H9 (cell line): ENCODE data around the gene SLC12A9. TPM values are rescaled to one million over a fixed set of nuclear protein-coding genes. Genes with fewer than 3 reads are reported as not detected.
"Not testable (repeated sequence)": the region's sequence is repeated elsewhere in the genome, so short reads cannot be mapped to it uniquely, and the experiment has no call there.

Experiments used
- DNase-seq: peaks from one replicate; pipeline ENCODE4 v3.0.0-alpha.2; 2017
- H2AFZ ChIP-seq: one replicate; pipeline ENCODE4 v1.6.1; 2013; ENCODE audit warnings: mild to moderate bottlenecking, low read length, control low read depth, moderate library complexity
- H2AK5ac ChIP-seq: 2 replicates; pipeline ENCODE4 v1.6.1; 2013; ENCODE audit warnings: low read length, control low read depth, mixed read lengths; ENCODE audit not compliant: insufficient read length
- H2BK120ac ChIP-seq: one replicate; pipeline ENCODE4 v1.6.1; 2013; ENCODE audit warnings: low read depth, mild to moderate bottlenecking, low read length, control low read depth, inconsistent platforms; ENCODE audit not compliant: poor library complexity, severe bottlenecking
- H2BK12ac ChIP-seq: 2 replicates; pipeline ENCODE4 v1.6.1; 2013; ENCODE audit warnings: low read length, control low read depth, mixed read lengths, low read depth; ENCODE audit not compliant: insufficient read length
- H2BK15ac ChIP-seq: 2 replicates; pipeline ENCODE4 v1.6.1; 2013; ENCODE audit warnings: low read depth, low read length, control low read depth
- H2BK20ac ChIP-seq: one replicate; pipeline ENCODE4 v1.6.1; 2013; ENCODE audit warnings: low read depth, mild to moderate bottlenecking, low read length, control low read depth, inconsistent platforms; ENCODE audit not compliant: poor library complexity, severe bottlenecking
- H2BK5ac ChIP-seq: 2 replicates; pipeline ENCODE4 v1.6.1; 2013; ENCODE audit warnings: low read length, control low read depth, mixed read lengths; ENCODE audit not compliant: insufficient read length
- H3K14ac ChIP-seq: 2 replicates; pipeline ENCODE4 v1.6.1; 2013; ENCODE audit warnings: low read length, control low read depth; ENCODE audit not compliant: insufficient read depth
- H3K18ac ChIP-seq: 2 replicates; pipeline ENCODE4 v1.6.1; 2013; ENCODE audit warnings: low read depth, mild to moderate bottlenecking, mixed read lengths, low read length, control low read depth; ENCODE audit not compliant: insufficient read length
- H3K23ac ChIP-seq: 2 replicates; pipeline ENCODE4 v1.6.1; 2013; ENCODE audit warnings: low read length, control low read depth, mixed read lengths, low read depth; ENCODE audit not compliant: insufficient read length
- H3K23me2 ChIP-seq: 2 replicates; pipeline ENCODE4 v1.6.1; 2013; ENCODE audit warnings: low read depth, mild to moderate bottlenecking, mixed read lengths, low read length, control low read depth; ENCODE audit not compliant: insufficient read length, poor library complexity, severe bottlenecking
- H3K27ac ChIP-seq: 2 replicates; pipeline ENCODE4 v1.5.1; 2013; ENCODE audit warnings: low read length, control low read depth, mixed read lengths, low read depth; ENCODE audit not compliant: insufficient read length
- H3K27me3 ChIP-seq: 2 replicates; pipeline ENCODE4 v1.6.1; 2013; ENCODE audit warnings: low read length, control low read depth, inconsistent platforms; ENCODE audit not compliant: insufficient read depth
- H3K4ac ChIP-seq: 2 replicates; pipeline ENCODE4 v1.6.1; 2013; ENCODE audit warnings: low read depth, mild to moderate bottlenecking, control low read depth, inconsistent platforms, low read length, moderate library complexity
- H3K4me1 ChIP-seq: 2 replicates; pipeline ENCODE4 v1.6.1; 2013; ENCODE audit warnings: low read length, control low read depth, inconsistent platforms; ENCODE audit not compliant: insufficient read depth
- H3K4me2 ChIP-seq: 2 replicates; pipeline ENCODE4 v1.6.1; 2013; ENCODE audit warnings: low read length, control low read depth, mixed read lengths; ENCODE audit not compliant: insufficient read length, insufficient read depth
- H3K56ac ChIP-seq: 2 replicates; pipeline ENCODE4 v1.6.1; 2013; ENCODE audit warnings: low read depth, mild to moderate bottlenecking, mixed read lengths, low read length, control low read depth; ENCODE audit not compliant: insufficient read length
- H3K79me1 ChIP-seq: 2 replicates; pipeline ENCODE4 v1.6.1; 2013; ENCODE audit warnings: low read depth, mild to moderate bottlenecking, moderate library complexity, low read length, control low read depth, inconsistent platforms; ENCODE audit not compliant: insufficient read depth, poor library complexity, severe bottlenecking
- H3K79me2 ChIP-seq: 2 replicates; pipeline ENCODE4 v1.6.1; 2013; ENCODE audit warnings: low read length, control low read depth, inconsistent platforms; ENCODE audit not compliant: insufficient read depth
- H3K9ac ChIP-seq: 2 replicates; pipeline ENCODE4 v1.6.1; 2013; ENCODE audit warnings: low read length, control low read depth, mixed read lengths; ENCODE audit not compliant: insufficient read length; ENCODE audit errors: extremely low read depth
- H3K9me3 ChIP-seq: one replicate; pipeline ENCODE4 v1.6.1; 2013; ENCODE audit warnings: low read depth, low read length, inconsistent platforms; ENCODE audit not compliant: control insufficient read depth
- H3T11ph ChIP-seq: one replicate; pipeline ENCODE4 v1.6.1; 2013; ENCODE audit warnings: mild to moderate bottlenecking, low read length, control low read depth, inconsistent platforms
- H4K20me1 ChIP-seq: one replicate; pipeline ENCODE4 v1.6.1; 2013; ENCODE audit not compliant: control insufficient read depth, insufficient read length, insufficient read depth
- H4K5ac ChIP-seq: 2 replicates; pipeline ENCODE4 v1.6.1; 2013; ENCODE audit warnings: low read depth, mild to moderate bottlenecking, mixed read lengths, low read length, control low read depth; ENCODE audit not compliant: insufficient read length
- H4K8ac ChIP-seq: replicated peaks from 2 replicates; pipeline ENCODE4 v1.6.1; 2013; ENCODE audit warnings: low read length, control low read depth, mixed read lengths, low read depth; ENCODE audit not compliant: insufficient read length
- H4K91ac ChIP-seq: 2 replicates; pipeline ENCODE4 v1.6.1; 2013; ENCODE audit warnings: low read depth, mild to moderate bottlenecking, moderate library complexity, mixed read lengths, low read length, control low read depth; ENCODE audit not compliant: insufficient read length
- H3K27ac Mint-ChIP-seq, 3 experiments: 2 replicates in 2 of 3; 3 replicates in 1 of 3; pipeline ENCODE4 v1.8.0; 2020 to 2021; ENCODE audit warnings: mixed read lengths in 3 of 3, mild to moderate bottlenecking in 1 of 3, moderate library complexity in 1 of 3
- H3K27me3 Mint-ChIP-seq: 2 replicates; pipeline ENCODE4 v1.8.0; 2021; ENCODE audit warnings: low read depth, mild to moderate bottlenecking, moderate library complexity, mixed read lengths
- H3K36me3 Mint-ChIP-seq, 3 experiments: 2 replicates in 2 of 3; 3 replicates in 1 of 3; pipeline ENCODE4 v1.8.0; 2020 to 2021; ENCODE audit warnings: low read depth in 3 of 3, mixed read lengths in 3 of 3; ENCODE audit not compliant: insufficient read depth in 1 of 3
- H3K4me1 Mint-ChIP-seq, 2 experiments: 2 replicates each; pipeline ENCODE4 v1.8.0; 2020; ENCODE audit warnings: mixed read lengths in 2 of 2
- H3K4me3 Mint-ChIP-seq, 2 experiments: 2 replicates in 1 of 2; 3 replicates in 1 of 2; pipeline ENCODE4 v1.8.0; 2020 to 2021; ENCODE audit warnings: mild to moderate bottlenecking in 2 of 2, mixed read lengths in 2 of 2, moderate library complexity in 1 of 2
- H3K9me3 Mint-ChIP-seq, 2 experiments: 2 replicates in 1 of 2; 3 replicates in 1 of 2; pipeline ENCODE4 v1.8.0; 2020; ENCODE audit warnings: mild to moderate bottlenecking in 2 of 2, mixed read lengths in 2 of 2, moderate library complexity in 1 of 2
- CTCF ChIP-seq: fragments of 200-600 bp; sonication (generic); conservative IDR thresholded peaks from 3 replicates; pipeline ENCODE4 v1.8.0; 2021; ENCODE audit warnings: antibody characterized with exemption, mild to moderate bottlenecking
- WGBS: extraction: QIAGEN DNeasy Blood & Tissue Kit; methylation state at CpG from one replicate; pipeline ENCODE4 v1.1.7; 2013; ENCODE audit warnings: missing lambda C conversion rate, low lambda C conversion rate, mixed read lengths; ENCODE audit not compliant: insufficient read length; ENCODE audit errors: extremely low coverage; 5-methylcytosine and 5-hydroxymethylcytosine counted together
- total RNA-seq: library from RNA; stranded (reverse); gene quantifications from 2 replicates; pipeline ENCODE4 v1.2.1, GENCODE V29; 2021

Gene SLC12A9
- total RNA-seq, 1 experiment from 2014 or later: 43.0 TPM

GRCh38 chr7:100908512-100908911, 56.0 kb downstream of the SLC12A9 start:
- no peak for DNase-seq

DNA sequence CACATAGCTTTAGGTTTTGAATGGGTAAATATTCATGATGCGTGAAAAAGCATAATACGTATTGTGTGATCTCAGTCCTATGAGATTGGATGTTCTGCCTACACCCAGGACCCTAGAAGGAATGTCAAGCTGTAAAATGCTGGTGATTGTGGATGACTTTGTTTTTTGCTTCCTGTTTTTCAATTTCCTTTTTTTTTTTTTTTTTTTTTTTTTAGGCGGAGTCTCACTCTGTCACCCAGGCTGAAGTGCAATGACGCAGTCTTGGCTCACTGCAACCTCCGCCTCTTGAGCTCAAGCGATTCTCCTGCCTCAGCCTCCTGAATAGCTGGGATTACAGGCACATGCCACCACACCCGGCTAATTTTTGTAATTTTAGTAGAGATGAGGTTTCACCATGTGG, 57.9 kb downstream of the SLC12A9 start:
- not testable (repeated sequence) for H3K4me3 Mint-ChIP-seq, H3K27me3 ChIP-seq, H2BK12ac ChIP-seq, H4K20me1 ChIP-seq, H2AK5ac ChIP-seq, H4K8ac ChIP-seq, H3K36me3 Mint-ChIP-seq, H4K5ac ChIP-seq, H3K4me1 ChIP-seq, H3K4me1 Mint-ChIP-seq, H3K79me2 ChIP-seq, H3K4ac ChIP-seq, H3K27ac ChIP-seq, H4K91ac ChIP-seq, H2BK15ac ChIP-seq, H3K56ac ChIP-seq, H3K4me2 ChIP-seq, H2AFZ ChIP-seq, H3K9ac ChIP-seq, H2BK20ac ChIP-seq, H3K23me2 ChIP-seq, H3K9me3 ChIP-seq, H3K14ac ChIP-seq, H3K27me3 Mint-ChIP-seq, H3K79me1 ChIP-seq, DNase-seq, H2BK120ac ChIP-seq, H3T11ph ChIP-seq, H3K18ac ChIP-seq, H2BK5ac ChIP-seq, H3K23ac ChIP-seq, H3K9me3 Mint-ChIP-seq, H3K27ac Mint-ChIP-seq
- no CpG with 5 or more reads among the region's 7 CpGs for WGBS

More at GRCh38 chr7:100908512-100908911, 56.0 kb downstream of the SLC12A9 start:
- H2AFZ ChIP-seq: no peak overlapping the region
- no peak overlapping the region for H2BK12ac ChIP-seq
- H3K36me3 Mint-ChIP-seq: no peaks in the 10 kb centered on the region
- no peak overlapping the region for H3K4ac ChIP-seq
- H3K27ac ChIP-seq: no peak overlapping the region
- H2AK5ac ChIP-seq: no peak overlapping the region
- H4K20me1 ChIP-seq: no peaks in the 10 kb centered on the region
- WGBS: no CpG with 5 or more reads among the region's 5 CpGs
- H2BK120ac ChIP-seq: no peak overlapping the region
- H3K23ac ChIP-seq: no peak overlapping the region
- no peak overlapping the region for H4K8ac ChIP-seq
- H2BK5ac ChIP-seq: no peak overlapping the region
- no peak overlapping the region for H3K27ac Mint-ChIP-seq
- H3K18ac ChIP-seq: no peak overlapping the region
- no peaks in the 10 kb centered on the region; a peak in 2 of 5 replicates for H3K9me3 Mint-ChIP-seq
- H3K27me3 ChIP-seq: no peaks in the 10 kb centered on the region
- H2BK15ac ChIP-seq: no peak overlapping the region
- no peaks in the 10 kb centered on the region for H3K23me2 ChIP-seq
- H3K56ac ChIP-seq: no peak overlapping the region
- no peaks in the 10 kb centered on the region for H3K4me1 ChIP-seq
- TF ChIP-seq CTCF: no peak
- H3K4me3 Mint-ChIP-seq: no peak overlapping the region
- no peaks in the 10 kb centered on the region for H3K9me3 ChIP-seq
- no peaks in the 10 kb centered on the region for H3K27me3 Mint-ChIP-seq
- H3K79me1 ChIP-seq: no peaks in the 10 kb centered on the region
- no peak overlapping the region for H4K5ac ChIP-seq
- H3T11ph ChIP-seq: no peak overlapping the region
- H3K4me2 ChIP-seq: no peak overlapping the region
- H3K14ac ChIP-seq: no peak overlapping the region
- no peak overlapping the region for H4K91ac ChIP-seq
- no peak overlapping the region for H3K9ac ChIP-seq
- H3K4me1 Mint-ChIP-seq: 0 out of 4 replicates have a peak, but pooled peaks cover 0 to 4% of the 10 kb centered on the region in 2 experiments
- H2BK20ac ChIP-seq: no peak overlapping the region
- H3K79me2 ChIP-seq: no peaks in the 10 kb centered on the region
